NOMO-1 treated with DMSO at 0.1 percent for 48 hours (cell line): ENCODE measurements around the gene GREB1.

Source experiments
- DNase-seq: peaks from one replicate; lab custom pipeline; 2025; ENCODE audit not compliant: unreplicated experiment; lab: John Stamatoyannopoulos, UW

The GREB1 gene

DNA sequence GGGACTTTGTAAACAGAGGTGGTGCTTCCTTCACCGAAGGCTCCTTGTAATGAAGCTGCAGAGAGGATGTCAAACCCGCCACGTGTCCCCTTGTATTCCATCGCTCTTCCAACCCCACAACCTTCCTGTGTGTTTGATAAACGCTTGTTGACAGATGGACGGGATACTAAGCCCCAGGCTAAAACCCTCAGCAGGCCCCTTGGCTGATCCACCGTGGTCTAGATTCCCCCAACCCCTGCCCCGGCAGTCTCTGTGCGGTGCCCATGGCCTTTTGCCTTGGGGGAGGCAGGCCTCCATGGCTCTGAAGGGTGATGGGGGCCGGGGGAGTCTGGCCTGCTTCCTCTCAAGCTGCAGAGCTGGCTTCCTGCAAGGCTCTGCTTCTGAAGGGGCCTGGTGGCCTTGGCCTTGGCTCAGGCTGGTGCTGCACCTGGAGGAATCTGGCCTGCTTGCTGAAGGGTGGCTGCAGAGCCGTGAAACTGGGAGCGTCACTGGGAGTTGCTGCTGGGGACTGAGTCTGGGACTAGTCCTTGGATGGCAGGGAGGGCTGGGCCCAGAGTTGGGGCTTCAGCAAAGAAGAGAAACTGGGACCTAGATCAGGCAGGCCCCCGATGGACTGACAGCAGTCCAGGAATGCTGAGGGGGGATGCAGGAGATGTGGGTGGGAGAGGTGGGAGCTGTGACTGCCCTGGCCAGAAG lies 145.8 kb downstream of the GREB1 start:
- no peak for DNase-seq

GRCh38 chr2:11680182-11680900 lies 146.5 kb downstream of the GREB1 start:
- DNase-seq: no peak

- no peak for DNase-seq
Observed at GRCh38 chr2:11680901-11681721, 147.3 kb downstream of the GREB1 start.

DNA sequence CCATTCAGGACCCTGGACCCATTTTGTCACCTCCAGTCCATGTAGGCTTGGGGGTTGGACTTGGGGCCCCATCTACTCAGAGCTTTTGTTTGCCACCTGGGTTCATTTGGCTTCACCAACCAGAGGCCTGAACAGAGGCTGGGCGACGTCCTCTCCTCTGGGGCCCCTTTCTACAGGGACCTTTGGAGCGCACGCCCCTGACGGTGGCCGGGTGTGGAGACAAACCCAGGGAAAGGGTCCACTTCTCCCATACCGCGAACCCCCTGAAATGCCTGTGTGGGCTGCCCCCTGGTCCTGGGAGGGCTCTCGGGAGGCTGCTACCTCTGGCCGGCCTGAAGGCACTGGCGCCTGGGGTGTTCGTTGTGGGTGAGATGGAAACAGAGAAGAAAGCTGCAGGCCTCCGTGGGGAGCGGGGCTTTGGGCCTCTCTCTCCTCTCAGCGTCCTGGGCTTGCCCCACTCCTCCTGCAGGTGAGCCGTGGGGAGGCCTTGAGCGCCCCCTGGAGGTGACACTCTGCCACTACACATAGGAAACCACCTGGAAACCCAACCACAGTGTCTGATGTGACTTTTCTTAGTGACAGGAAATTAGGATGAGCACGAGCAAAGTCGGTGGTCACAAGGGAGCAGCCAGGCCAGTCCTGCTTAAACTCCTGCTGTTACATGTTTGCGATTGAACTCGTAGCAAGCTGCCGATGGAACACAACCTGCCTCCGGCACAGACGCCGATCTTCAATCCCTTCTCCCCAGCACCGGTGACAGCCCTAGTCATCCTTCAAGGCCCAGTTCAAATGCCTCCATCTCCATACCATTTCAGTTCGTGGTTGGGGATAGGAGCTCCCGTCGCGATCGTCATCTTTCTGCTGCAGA lies 148.1 kb downstream of the GREB1 start:
- DNase-seq: peak; percentile 13

GRCh38 chr2:11682590-11682915 lies 148.7 kb downstream of the GREB1 start:
- DNase-seq: no peak

GRCh38 chr2:11683476-11683875 lies 149.6 kb downstream of the GREB1 start:
- no peak for DNase-seq

DNA sequence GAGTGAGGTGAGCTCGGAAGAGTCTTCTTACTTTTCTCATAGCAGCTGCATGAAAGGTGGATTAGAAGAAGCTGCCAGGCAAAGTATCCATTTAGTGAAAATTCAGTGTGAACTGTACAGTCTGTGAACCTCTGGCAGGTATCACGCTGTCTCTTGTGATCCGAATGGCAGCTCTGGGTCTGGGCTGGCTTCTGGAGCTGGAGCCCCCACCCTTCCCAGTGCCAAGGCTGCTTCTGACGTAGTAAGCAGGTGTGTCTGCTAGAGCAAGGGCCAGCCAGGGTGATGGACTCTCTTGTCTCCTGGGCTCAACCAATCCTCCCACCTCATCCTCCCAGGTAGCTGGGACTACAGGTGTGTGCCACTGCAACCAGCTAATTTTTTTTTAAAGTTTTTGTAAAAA lies 150.1 kb downstream of the GREB1 start:
- no peak for DNase-seq

DNA sequence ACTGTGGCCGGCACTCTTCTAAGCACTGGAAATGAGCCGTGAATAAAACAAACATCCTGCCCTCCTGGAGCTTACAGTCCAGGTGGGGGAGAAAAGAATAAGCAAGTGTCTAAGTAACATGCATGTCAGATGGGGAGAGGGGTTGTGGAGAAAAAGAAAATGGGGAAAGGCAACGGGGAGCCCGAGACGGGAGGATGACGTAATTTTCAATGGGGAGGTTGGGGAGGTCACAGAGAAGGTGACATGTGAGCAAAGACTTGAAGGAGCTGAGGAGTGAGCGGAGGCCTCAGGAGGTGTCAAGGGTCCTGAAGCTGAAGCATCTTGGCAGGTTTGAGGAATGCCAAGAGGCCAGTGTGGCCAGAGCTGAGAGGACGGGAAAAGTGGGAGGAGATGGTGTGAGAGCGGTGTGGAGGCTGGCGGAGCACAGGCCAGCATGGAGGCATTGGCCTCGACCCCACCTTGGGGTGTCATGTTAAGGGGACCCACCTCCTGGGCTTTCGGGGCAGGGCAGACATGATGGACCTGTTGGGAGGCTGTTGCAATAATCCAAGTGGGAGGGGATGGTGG lies 151.1 kb downstream of the GREB1 start:
- no peak for DNase-seq

DNA sequence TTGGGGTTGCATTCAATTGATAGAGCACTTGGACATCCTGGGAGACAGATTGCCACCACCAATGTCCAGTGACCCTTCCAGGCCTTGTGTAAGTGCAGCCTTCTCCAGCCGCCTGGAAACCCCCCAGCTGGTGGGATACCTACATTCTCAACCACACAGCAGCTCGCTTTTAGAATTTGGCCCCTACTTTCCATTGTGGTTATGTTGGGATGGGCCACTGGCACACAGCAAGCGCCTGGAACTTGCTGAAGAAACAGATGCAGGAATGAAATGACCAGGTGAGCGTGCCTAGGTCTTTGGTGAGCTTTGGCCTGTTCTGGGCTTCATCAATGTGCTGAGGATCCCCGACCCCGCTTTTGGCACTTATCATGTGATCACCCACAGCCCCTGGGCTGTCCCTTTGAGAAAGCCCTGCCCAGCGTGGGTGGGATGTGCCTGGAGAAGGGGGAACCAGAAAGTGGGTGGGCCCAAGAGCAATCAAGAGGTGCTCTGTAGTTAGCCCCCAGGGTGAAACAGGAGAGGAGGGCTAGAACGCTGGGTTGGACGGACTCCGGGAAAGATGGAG lies 152.1 kb downstream of the GREB1 start:
- DNase-seq: no peak

DNA sequence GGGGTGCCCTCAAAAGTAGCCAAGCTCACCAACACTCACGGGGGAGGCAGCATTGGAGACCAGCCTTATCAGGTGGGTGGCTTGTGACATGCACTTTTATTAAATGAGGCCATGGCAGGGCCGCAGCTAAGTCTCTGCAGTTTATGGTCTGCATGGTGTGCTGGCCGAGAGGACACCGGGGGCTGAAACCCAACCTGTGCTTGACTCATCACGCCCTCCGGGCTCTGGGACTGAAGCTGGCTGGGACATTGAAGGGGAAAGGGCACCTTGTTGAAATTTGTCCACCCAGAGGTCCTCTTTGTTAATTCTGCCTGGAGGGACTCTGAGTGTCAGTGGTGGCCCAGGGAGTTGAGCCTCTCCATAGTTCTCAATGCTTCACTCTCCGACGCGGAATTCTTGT lies 153.9 kb downstream of the GREB1 start:
- DNase-seq: no peak

- peak; percentile 95 for DNase-seq
Observed at GRCh38 chr2:11688222-11689069, 154.6 kb downstream of the GREB1 start.

GRCh38 chr2:11691076-11691660 lies 157.3 kb downstream of the GREB1 start:
- peak; percentile 72 for DNase-seq
